Mesenchymal stem cell (in vitro differentiated cells and primary cell): ENCODE measurements around the gene GARNL3.
A peak's percentile ranks its signal among the peaks of the same experiment; 100 is the strongest.

ENCODE experiments used
- DNase-seq: peaks from one replicate; pipeline ENCODE4 v3.0.0-alpha.2; 2013
- H2AFZ ChIP-seq: one replicate; pipeline ENCODE4 v1.6.1; 2013; ENCODE audit warnings: low read depth, mild to moderate bottlenecking, control low read depth, inconsistent platforms, low read length, moderate library complexity
- H2AK5ac ChIP-seq: 2 replicates; pipeline ENCODE4 v1.6.1; 2013; ENCODE audit warnings: low read length, moderate library complexity, mild to moderate bottlenecking, inconsistent platforms; ENCODE audit not compliant: severe bottlenecking
- H2BK120ac ChIP-seq: one replicate; pipeline ENCODE4 v1.6.1; 2013; ENCODE audit warnings: low read depth, mild to moderate bottlenecking, inconsistent platforms, low read length, moderate library complexity
- H2BK12ac ChIP-seq, 2 experiments: one replicate each; pipeline ENCODE4 v1.6.1; 2013; ENCODE audit warnings: inconsistent platforms in 2 of 2, low read length in 2 of 2, mild to moderate bottlenecking in 2 of 2, moderate library complexity in 2 of 2, control low read depth in 1 of 2
- H2BK15ac ChIP-seq: one replicate; pipeline ENCODE4 v1.6.1; 2013; ENCODE audit warnings: mild to moderate bottlenecking, low read depth, inconsistent platforms; ENCODE audit not compliant: poor library complexity, severe bottlenecking
- H2BK5ac ChIP-seq: 2 replicates; pipeline ENCODE4 v1.6.1; 2013; ENCODE audit warnings: low read depth, mild to moderate bottlenecking, low read length, control low read depth, inconsistent platforms; ENCODE audit not compliant: poor library complexity, severe bottlenecking
- H3K14ac ChIP-seq, 2 experiments: one replicate each; pipeline ENCODE4 v1.6.1; 2013; ENCODE audit warnings: inconsistent platforms in 2 of 2, low read length in 2 of 2, control low read depth in 1 of 2, mild to moderate bottlenecking in 1 of 2, moderate library complexity in 1 of 2
- H3K18ac ChIP-seq, 2 experiments: one replicate each; pipeline ENCODE4 v1.6.1; 2013; ENCODE audit warnings: inconsistent platforms in 2 of 2, low read length in 2 of 2, control low read depth in 1 of 2, low read depth in 1 of 2, mild to moderate bottlenecking in 1 of 2
- H3K23ac ChIP-seq, 2 experiments: one replicate each; pipeline ENCODE4 v1.6.1; 2013; ENCODE audit warnings: inconsistent platforms in 2 of 2, low read length in 2 of 2, mild to moderate bottlenecking in 2 of 2, moderate library complexity in 2 of 2, control low read depth in 1 of 2
- H3K27ac ChIP-seq: 2 replicates; pipeline ENCODE4 v1.5.1; 2013; ENCODE audit warnings: mild to moderate bottlenecking, moderate library complexity, low read length, control low read depth, inconsistent platforms; ENCODE audit not compliant: poor library complexity, severe bottlenecking
- H3K27me3 ChIP-seq, 2 experiments: 2 replicates each; pipeline versions ENCODE4 v1.6.1 to v1.7.0; 2013; ENCODE audit warnings: low read length in 2 of 2, mild to moderate bottlenecking in 2 of 2, moderate library complexity in 2 of 2, control low read depth in 1 of 2, inconsistent platforms in 1 of 2; ENCODE audit not compliant: control insufficient read depth in 1 of 2, insufficient read depth in 1 of 2
- H3K36me3 ChIP-seq, 2 experiments: 2 replicates each; pipeline versions ENCODE4 v1.6.1 to v1.7.0; 2013; ENCODE audit warnings: low read length in 2 of 2, control low read depth in 1 of 2, inconsistent platforms in 1 of 2, low read depth in 1 of 2, mild to moderate bottlenecking in 1 of 2; ENCODE audit not compliant: insufficient read depth in 2 of 2, control insufficient read depth in 1 of 2
- H3K4ac ChIP-seq, 2 experiments: one replicate each; pipeline ENCODE4 v1.6.1; 2013; ENCODE audit warnings: inconsistent platforms in 2 of 2, low read length in 2 of 2, mild to moderate bottlenecking in 2 of 2, moderate library complexity in 2 of 2, control low read depth in 1 of 2, low read depth in 1 of 2
- H3K4me1 ChIP-seq: 2 replicates; pipeline ENCODE4 v1.6.1; 2013; ENCODE audit warnings: low read depth, low read length, control low read depth; ENCODE audit not compliant: control insufficient read depth, insufficient read depth
- H3K4me2 ChIP-seq: 2 replicates; pipeline ENCODE4 v1.6.1; 2013; ENCODE audit warnings: low read length, mild to moderate bottlenecking, inconsistent platforms; ENCODE audit not compliant: poor library complexity, severe bottlenecking
- H3K4me3 ChIP-seq, 2 experiments: 2 replicates each; pipeline versions ENCODE4 v1.5.1 to v1.7.0; 2013; ENCODE audit warnings: low read length in 2 of 2, mild to moderate bottlenecking in 2 of 2, control low read depth in 1 of 2, low read depth in 1 of 2; ENCODE audit not compliant: insufficient read depth in 1 of 2
- H3K79me1 ChIP-seq: replicated peaks from 2 replicates; pipeline ENCODE4 v1.6.1; 2013; ENCODE audit warnings: mild to moderate bottlenecking, control low read depth, low read length, inconsistent platforms; ENCODE audit not compliant: poor library complexity, severe bottlenecking
- H3K9ac ChIP-seq: 2 replicates; pipeline ENCODE4 v1.7.0; 2013; ENCODE audit warnings: mild to moderate bottlenecking, low read length, moderate library complexity
- H3K9me3 ChIP-seq: 2 replicates; pipeline ENCODE4 v1.7.0; 2013; ENCODE audit warnings: mild to moderate bottlenecking, low read length; ENCODE audit not compliant: control insufficient read depth
- H4K8ac ChIP-seq: one replicate; pipeline ENCODE4 v1.6.1; 2013; ENCODE audit warnings: inconsistent platforms, mild to moderate bottlenecking, low read length, moderate library complexity
- H4K91ac ChIP-seq: one replicate; pipeline ENCODE4 v1.6.1; 2013; ENCODE audit warnings: mild to moderate bottlenecking, low read length, inconsistent platforms
- WGBS: methylation state at CpG from one replicate; pipeline ENCODE4 v1.1.7; 2013; ENCODE audit warnings: mixed read lengths; 5-methylcytosine and 5-hydroxymethylcytosine counted together

GARNL3 gene

GRCh38 chr9:127222388-127223095, 42.0 kb upstream of the GARNL3 start:
- no peaks in the 10 kb centered on the region for H3K9me3 ChIP-seq
- H3K27me3 ChIP-seq: peaks cover 20 to 78% of the 10 kb centered on the region in 2 experiments
- no peak overlapping the region for H3K4me2 ChIP-seq
- H3K14ac ChIP-seq: no peak overlapping the region
- H2AFZ ChIP-seq: no peak overlapping the region
- no peaks in the 10 kb centered on the region for H3K36me3 ChIP-seq
- H2BK120ac ChIP-seq: no peak overlapping the region
- no peak overlapping the region for H3K27ac ChIP-seq
- H3K4me3 ChIP-seq: no peak overlapping the region
- H3K18ac ChIP-seq: no peak overlapping the region
- H4K91ac ChIP-seq: no peak overlapping the region
- WGBS: 93% methylated on average over 12 of the region's 15 CpGs
- H2BK5ac ChIP-seq: no peak overlapping the region
- no peak overlapping the region for H2AK5ac ChIP-seq
- no peak overlapping the region for H3K4ac ChIP-seq
- no peak overlapping the region for H2BK15ac ChIP-seq
- no peak overlapping the region for H2BK12ac ChIP-seq
- H3K9ac ChIP-seq: no peak overlapping the region
- no peak overlapping the region for H3K23ac ChIP-seq
- peaks cover 18% of the 10 kb centered on the region for H3K4me1 ChIP-seq
- no peaks in the 10 kb centered on the region for H3K79me1 ChIP-seq
- H4K8ac ChIP-seq: no peak overlapping the region
- DNase-seq: no peak

GRCh38 chr9:127223266-127223665, 41.3 kb upstream of the GARNL3 start:
- Histone ChIP-seq H2BK12ac (no peak overlapping the region), H3K4me2 (no peak overlapping the region), H2BK120ac (no peak overlapping the region), H3K27me3 (peaks cover 20 to 71% of the 10 kb centered on the region in 2 experiments), H3K79me1 (no peaks in the 10 kb centered on the region), H2AK5ac (no peak overlapping the region), H2BK15ac (no peak overlapping the region), H3K4ac (no peak overlapping the region), H3K9ac (no peak overlapping the region), H3K4me3 (no peak overlapping the region), H3K9me3 (no peaks in the 10 kb centered on the region), H3K36me3 (no peaks in the 10 kb centered on the region), H4K91ac (no peak overlapping the region), H4K8ac (no peak overlapping the region), H3K4me1 (peaks cover 18% of the 10 kb centered on the region), H3K27ac (no peak overlapping the region), H3K23ac (no peak overlapping the region), H2AFZ (no peak overlapping the region), H2BK5ac (no peak overlapping the region), H3K14ac (no peak overlapping the region), H3K18ac (no peak overlapping the region)
- DNase-seq: no peak
- WGBS: 77% methylated on average over 4 of the region's 4 CpGs

- Histone ChIP-seq H4K91ac (no peak overlapping the region), H3K79me1 (no peaks in the 10 kb centered on the region), H2BK5ac (no peak overlapping the region), H3K9ac (no peak overlapping the region), H3K4me3 (no peak overlapping the region), H3K27me3 (peaks cover 20 to 65% of the 10 kb centered on the region in 2 experiments), H3K23ac (no peak overlapping the region), H3K4me1 (peaks cover 18% of the 10 kb centered on the region), H2AFZ (no peak overlapping the region), H3K9me3 (no peaks in the 10 kb centered on the region), H3K14ac (no peak overlapping the region), H4K8ac (no peak overlapping the region), H3K4ac (no peak overlapping the region), H2BK15ac (no peak overlapping the region), H3K27ac (no peak overlapping the region), H3K4me2 (peak overlapping the region; percentile 58), H2BK12ac (no peak overlapping the region), H2BK120ac (no peak overlapping the region), H2AK5ac (no peak overlapping the region), H3K18ac (no peak overlapping the region), H3K36me3 (no peaks in the 10 kb centered on the region)
- WGBS: 45% methylated on average over 5 of the region's 8 CpGs
- no peak for DNase-seq
Observed at GRCh38 chr9:127223810-127224177, 40.8 kb upstream of the GARNL3 start.

- Histone ChIP-seq H3K18ac (peak overlapping the region; percentile 47 to 86), H2AFZ (peak overlapping the region; percentile 74), H3K4ac (peak overlapping the region in 1 of 2 experiments; percentile 24), H2BK120ac (no peak overlapping the region), H2BK12ac (peak overlapping the region in 1 of 2 experiments; percentile 65), H3K36me3 (no peaks in the 10 kb centered on the region), H3K23ac (peak overlapping the region in 1 of 2 experiments; percentile 23), H3K27ac (no peak overlapping the region), H3K4me1 (peaks cover 18% of the 10 kb centered on the region), H4K8ac (peak overlapping the region; percentile 57), H3K14ac (peak overlapping the region in 1 of 2 experiments; percentile 50), H4K91ac (no peak overlapping the region), H2BK5ac (no peak overlapping the region), H2BK15ac (peak overlapping the region; percentile 30), H3K4me3 (peak overlapping the region; percentile 52 to 63), H3K4me2 (peak overlapping the region; percentile 58), H3K79me1 (no peaks in the 10 kb centered on the region), H3K9me3 (no peaks in the 10 kb centered on the region), H3K27me3 (peaks cover 20 to 65% of the 10 kb centered on the region in 2 experiments), H3K9ac (no peak overlapping the region), H2AK5ac (no peak overlapping the region)
- peak; percentile 88 for DNase-seq
- 4% methylated on average over 48 of the region's 56 CpGs for WGBS
Observed at GRCh38 chr9:127224178-127224882, 40.2 kb upstream of the GARNL3 start.
